SK-N-SH (cell line): Measurements from ENCODE around the gene C9orf78. TPM values are rescaled to one million over a fixed set of nuclear protein-coding genes. Genes with fewer than 3 reads are reported as not detected.

Experiments
- CTCF ChIA-PET: fragments of 300-600, 350-600 bp; formaldehyde crosslinking; extraction: SDS; loops from one replicate; lab custom pipeline; 2021; lab: Yijun Ruan, JAX
- POLR2A ChIA-PET: fragments of 350-600 bp; sonication (Branson Sonifier 250); formaldehyde crosslinking; extraction: SDS; loops from one replicate; lab custom pipeline; 2020; ENCODE audit warnings: antibody characterized with exemption, inconsistent platforms; lab: Yijun Ruan, JAX
- DNase-seq: peaks from one replicate; pipeline ENCODE4 v3.0.0; 2012
- H2AFZ ChIP-seq: fragments of 200-600 bp; sonication (generic); 2 replicates; pipeline ENCODE4 v1.8.1; 2016; ENCODE audit warnings: antibody characterized with exemption, mild to moderate bottlenecking, low read depth
- H3F3A ChIP-seq: fragments of 200-600 bp; sonication (generic); replicated peaks from 2 replicates; pipeline ENCODE3; 2016; ENCODE audit warnings: antibody characterized with exemption, mild to moderate bottlenecking; ENCODE audit not compliant: insufficient read depth
- H3K27ac ChIP-seq, 2 experiments: fragments of 200-500 bp in 1 of 2; fragments of 200-600 bp in 1 of 2; sonication (Bioruptor generic) in 1 of 2; sonication (generic), shearing (Covaris generic) in 1 of 2; 2 replicates each; pipeline versions ENCODE4 v1.5.1 to v1.6.1; 2014 to 2016; ENCODE audit warnings: low read depth in 2 of 2, inconsistent platforms in 1 of 2, low read length in 1 of 2, mild to moderate bottlenecking in 1 of 2, mixed read lengths in 1 of 2
- H3K27me3 ChIP-seq: fragments of 200-600 bp; sonication (generic), shearing (Covaris generic); 2 replicates; pipeline ENCODE4 v1.6.1; 2016; ENCODE audit warnings: mixed run types; ENCODE audit not compliant: insufficient read depth
- H3K36me3 ChIP-seq, 2 experiments: fragments of 200-500 bp in 1 of 2; fragments of 200-600 bp in 1 of 2; sonication (Bioruptor generic) in 1 of 2; sonication (generic) in 1 of 2; replicated peaks in 1 of 2; 2 replicates each; pipeline versions ENCODE3 to v1.5.1; 2014 to 2016; ENCODE audit warnings: low read length in 1 of 2, mild to moderate bottlenecking in 1 of 2; ENCODE audit not compliant: insufficient read depth in 2 of 2, control insufficient read depth in 1 of 2
- H3K4me1 ChIP-seq, 2 experiments: fragments of 200-500 bp in 1 of 2; fragments of 200-600 bp in 1 of 2; sonication (Bioruptor generic) in 1 of 2; sonication (generic), shearing (Covaris generic) in 1 of 2; 2 replicates each; pipeline versions ENCODE4 v1.5.1 to v1.6.1; 2014 to 2016; ENCODE audit warnings: low read depth in 1 of 2, low read length in 1 of 2, mixed run types in 1 of 2; ENCODE audit not compliant: insufficient read depth in 2 of 2, control insufficient read depth in 1 of 2
- H3K4me2 ChIP-seq: fragments of 200-600 bp; sonication (generic), shearing (Covaris generic); 2 replicates; pipeline ENCODE4 v1.6.1; 2017; ENCODE audit warnings: mixed run types
- H3K4me3 ChIP-seq, 2 experiments: fragments of 200-500 bp in 1 of 2; fragments of 200-600 bp in 1 of 2; sonication (Bioruptor generic) in 1 of 2; sonication (generic), shearing (Covaris generic) in 1 of 2; 2 replicates each; pipeline versions ENCODE4 v1.5.1 to v1.8.1; 2014 to 2016; ENCODE audit warnings: low read depth in 2 of 2, inconsistent platforms in 1 of 2, low read length in 1 of 2, mild to moderate bottlenecking in 1 of 2, mixed read lengths in 1 of 2, moderate library complexity in 1 of 2
- H3K79me2 ChIP-seq: fragments of 200-600 bp; sonication (generic); 2 replicates; pipeline ENCODE4 v1.8.1; 2017; ENCODE audit warnings: mild to moderate bottlenecking; ENCODE audit not compliant: insufficient read depth
- H3K9ac ChIP-seq: fragments of 200-600 bp; sonication (generic); 2 replicates; pipeline ENCODE4 v1.6.1; 2017; ENCODE audit warnings: mixed run types
- H3K9me2 ChIP-seq: fragments of 200-600 bp; sonication (generic); 2 replicates; pipeline ENCODE4 v1.6.1; 2017; ENCODE audit warnings: mixed run types
- H3K9me3 ChIP-seq: fragments of 200-600 bp; sonication (generic); 2 replicates; pipeline ENCODE4 v1.6.1; 2017; ENCODE audit warnings: mixed run types, mild to moderate bottlenecking, moderate library complexity
- H4K20me1 ChIP-seq: fragments of 200-600 bp; sonication (generic); 2 replicates; pipeline ENCODE4 v1.6.1; 2017; ENCODE audit warnings: mild to moderate bottlenecking, mixed run types; ENCODE audit not compliant: insufficient read depth
- FOSL2 ChIP-seq: IDR thresholded peaks from 2 replicates; pipeline ENCODE4 v1.4.0; 2012; ENCODE audit warnings: low read depth, mild to moderate bottlenecking, moderate library complexity, borderline replicate concordance
- FOXJ3 ChIP-seq: sonication (generic); formaldehyde crosslinking; IDR thresholded peaks from 2 replicates; pipeline ENCODE4 v1.5.1; 2020; ENCODE audit warnings: mild to moderate bottlenecking, missing genetic modification reagents
- FOXM1 ChIP-seq: IDR thresholded peaks from 2 replicates; pipeline ENCODE4 v1.4.0; 2012; ENCODE audit warnings: low read depth, mild to moderate bottlenecking
- GABPA ChIP-seq: IDR thresholded peaks from 2 replicates; pipeline ENCODE4 v1.4.0; 2012; ENCODE audit warnings: low read depth, mild to moderate bottlenecking
- JUND ChIP-seq: IDR thresholded peaks from 2 replicates; pipeline ENCODE4 v1.4.0; 2012
- MAX ChIP-seq: IDR thresholded peaks from 2 replicates; pipeline ENCODE4 v1.4.0; 2012; ENCODE audit warnings: low read depth
- MEF2A ChIP-seq: IDR thresholded peaks from 2 replicates; pipeline ENCODE4 v1.4.0; 2012; ENCODE audit warnings: low read depth, borderline replicate concordance
- MXI1 ChIP-seq: IDR thresholded peaks from 2 replicates; pipeline ENCODE4 v1.6.1; 2012; ENCODE audit warnings: mild to moderate bottlenecking, low read depth, low read length, improper control_type of control experiment
- NFIC ChIP-seq: IDR thresholded peaks from 2 replicates; pipeline ENCODE4 v1.4.0; 2012; ENCODE audit warnings: borderline replicate concordance
- NRF1 ChIP-seq: IDR thresholded peaks from 2 replicates; pipeline ENCODE4 v1.6.1; 2012; ENCODE audit warnings: low read depth, mild to moderate bottlenecking, low read length
- RAD21 ChIP-seq: IDR thresholded peaks from 2 replicates; pipeline ENCODE4 v1.6.1; 2012; ENCODE audit warnings: mild to moderate bottlenecking, low read length
- RFX5 ChIP-seq: IDR thresholded peaks from 2 replicates; pipeline ENCODE4 v1.6.1; 2012; ENCODE audit warnings: mild to moderate bottlenecking, improper control_type of control experiment, low read length
- RXRA ChIP-seq: IDR thresholded peaks from 2 replicates; pipeline ENCODE4 v1.4.0; 2012; ENCODE audit warnings: low read depth, mild to moderate bottlenecking, borderline replicate concordance
- SMC3 ChIP-seq: IDR thresholded peaks from 2 replicates; pipeline ENCODE4 v1.6.1; 2012; ENCODE audit warnings: low read depth, low read length, improper control_type of control experiment
- TAF1 ChIP-seq: IDR thresholded peaks from 2 replicates; pipeline ENCODE4 v1.6.1; 2012; ENCODE audit warnings: low read depth, mild to moderate bottlenecking, low read length, moderate library complexity, borderline replicate concordance
- TCF12 ChIP-seq: IDR thresholded peaks from 2 replicates; pipeline ENCODE4 v1.4.0; 2012
- TEAD4 ChIP-seq: IDR thresholded peaks from 2 replicates; pipeline ENCODE4 v1.4.0; 2012; ENCODE audit warnings: mild to moderate bottlenecking, borderline replicate concordance; ENCODE audit not compliant: insufficient read depth
- YY1 ChIP-seq: IDR thresholded peaks from 2 replicates; pipeline ENCODE4 v1.4.0; 2012; ENCODE audit warnings: low read depth, mild to moderate bottlenecking
- ZBTB33 ChIP-seq: IDR thresholded peaks from 2 replicates; pipeline ENCODE4 v1.4.0; 2012; ENCODE audit warnings: low read depth, borderline replicate concordance
- WGBS: methylation state at CpG from one replicate; pipeline ENCODE4 v1.1.6; 2017; ENCODE audit warnings: low lambda C conversion rate; 5-methylcytosine and 5-hydroxymethylcytosine counted together
- polyA plus RNA-seq, 3 experiments: library from polyadenylated mRNA; depleted of rRNA; stranded (reverse); fragments of >200 nt; gene quantifications; 2 replicates each; pipeline ENCODE4 v1.2.3, GENCODE V29; 2012
- TF ChIP-seq, protein P1 (sequence below): IDR thresholded peaks from 2 replicates; pipeline ENCODE4 v1.6.1; 2012; ENCODE audit warnings: mild to moderate bottlenecking, low read depth, low read length, moderate library complexity

Gene C9orf78
- polyA plus RNA-seq, 1 of the 3 experiments (the other 2 are of a cell fraction): 59.2 TPM

DNA sequence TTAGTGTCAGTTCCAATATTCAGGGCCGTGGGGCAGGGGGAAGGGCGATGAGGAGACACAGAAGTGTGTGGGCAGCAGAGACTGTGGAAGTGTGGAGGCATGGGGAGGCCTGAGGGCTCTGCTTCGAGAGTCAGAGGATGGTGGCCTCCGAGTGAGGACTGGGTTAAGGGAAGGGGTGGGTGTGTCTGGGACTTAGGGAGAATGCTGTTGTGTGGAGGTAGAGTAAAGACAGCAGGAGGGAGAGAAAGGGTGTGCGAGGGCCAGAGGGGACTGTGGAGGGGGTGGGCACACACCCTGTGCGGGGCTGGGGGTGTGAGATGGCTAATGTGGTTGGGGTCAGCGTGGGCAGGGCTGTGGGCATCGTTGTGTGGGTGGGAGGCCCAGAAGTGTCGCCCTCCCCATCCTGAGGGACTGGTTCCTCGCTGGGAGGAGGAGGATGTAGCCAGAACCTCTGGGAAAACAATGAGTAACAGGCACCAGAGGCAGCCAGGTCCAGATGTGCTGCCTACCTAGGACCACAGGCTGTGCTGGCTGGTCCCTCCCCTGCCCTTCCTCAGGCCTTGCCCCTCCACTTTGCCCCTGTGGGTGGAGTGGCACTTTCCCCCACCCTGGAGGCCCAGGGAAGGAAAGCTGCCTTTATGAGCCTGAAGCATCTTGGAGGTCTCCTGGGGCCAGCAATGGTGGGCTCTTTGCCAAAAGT, 4.4 kb upstream of the C9orf78 start:
- Histone ChIP-seq H3K9me2 (no peaks in the 10 kb centered on the region), H3K4me2 (peak overlapping the region; percentile 58; the same call in 1 of the 2 replicates), H2AFZ (no peak overlapping the region), H3K9ac (no peak overlapping the region), H3K36me3 (no peaks in the 10 kb centered on the region), H4K20me1 (no peaks in the 10 kb centered on the region), H3K79me2 (peaks cover 22% of the 10 kb centered on the region), H3K4me3 (no peak overlapping the region), H3K9me3 (no peaks in the 10 kb centered on the region), H3K27ac (peak overlapping the region in 1 of 2 experiments; percentile 61; a peak in 2 of 4 replicates), H3K27me3 (no peaks in the 10 kb centered on the region), H3F3A (peaks cover 20% of the 10 kb centered on the region), H3K4me1 (peaks cover 14 to 36% of the 10 kb centered on the region in 2 experiments)
- ChIA-PET POLR2A (interaction anchor here (0.6 kb wide), 1 partner anchor 1113 kb away, joined by 5 read pairs; no protein-coding TSS in a partner anchor), CTCF (interaction anchor here (0.9 to 1.3 kb wide), 2 partner anchors 46 to 201 kb away, joined by 3 to 5 read pairs; no protein-coding TSS in a partner anchor)
- no peak for TF ChIP-seq RAD21
- no peak for TF ChIP-seq FOXM1
- TF ChIP-seq NFIC: no peak
- TF ChIP-seq, protein P1, sequence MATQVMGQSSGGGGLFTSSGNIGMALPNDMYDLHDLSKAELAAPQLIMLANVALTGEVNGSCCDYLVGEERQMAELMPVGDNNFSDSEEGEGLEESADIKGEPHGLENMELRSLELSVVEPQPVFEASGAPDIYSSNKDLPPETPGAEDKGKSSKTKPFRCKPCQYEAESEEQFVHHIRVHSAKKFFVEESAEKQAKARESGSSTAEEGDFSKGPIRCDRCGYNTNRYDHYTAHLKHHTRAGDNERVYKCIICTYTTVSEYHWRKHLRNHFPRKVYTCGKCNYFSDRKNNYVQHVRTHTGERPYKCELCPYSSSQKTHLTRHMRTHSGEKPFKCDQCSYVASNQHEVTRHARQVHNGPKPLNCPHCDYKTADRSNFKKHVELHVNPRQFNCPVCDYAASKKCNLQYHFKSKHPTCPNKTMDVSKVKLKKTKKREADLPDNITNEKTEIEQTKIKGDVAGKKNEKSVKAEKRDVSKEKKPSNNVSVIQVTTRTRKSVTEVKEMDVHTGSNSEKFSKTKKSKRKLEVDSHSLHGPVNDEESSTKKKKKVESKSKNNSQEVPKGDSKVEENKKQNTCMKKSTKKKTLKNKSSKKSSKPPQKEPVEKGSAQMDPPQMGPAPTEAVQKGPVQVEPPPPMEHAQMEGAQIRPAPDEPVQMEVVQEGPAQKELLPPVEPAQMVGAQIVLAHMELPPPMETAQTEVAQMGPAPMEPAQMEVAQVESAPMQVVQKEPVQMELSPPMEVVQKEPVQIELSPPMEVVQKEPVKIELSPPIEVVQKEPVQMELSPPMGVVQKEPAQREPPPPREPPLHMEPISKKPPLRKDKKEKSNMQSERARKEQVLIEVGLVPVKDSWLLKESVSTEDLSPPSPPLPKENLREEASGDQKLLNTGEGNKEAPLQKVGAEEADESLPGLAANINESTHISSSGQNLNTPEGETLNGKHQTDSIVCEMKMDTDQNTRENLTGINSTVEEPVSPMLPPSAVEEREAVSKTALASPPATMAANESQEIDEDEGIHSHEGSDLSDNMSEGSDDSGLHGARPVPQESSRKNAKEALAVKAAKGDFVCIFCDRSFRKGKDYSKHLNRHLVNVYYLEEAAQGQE: no peak
- no peak for TF ChIP-seq MEF2A
- no peak for TF ChIP-seq RXRA
- no peak for TF ChIP-seq MXI1
- no peak for TF ChIP-seq RFX5
- TF ChIP-seq TAF1: no peak
- TF ChIP-seq TCF12: no peak
- no peak for TF ChIP-seq GABPA
- TF ChIP-seq YY1: no peak
- WGBS: 82% methylated on average over 9 of the region's 10 CpGs
- DNase-seq: no peak

DNA sequence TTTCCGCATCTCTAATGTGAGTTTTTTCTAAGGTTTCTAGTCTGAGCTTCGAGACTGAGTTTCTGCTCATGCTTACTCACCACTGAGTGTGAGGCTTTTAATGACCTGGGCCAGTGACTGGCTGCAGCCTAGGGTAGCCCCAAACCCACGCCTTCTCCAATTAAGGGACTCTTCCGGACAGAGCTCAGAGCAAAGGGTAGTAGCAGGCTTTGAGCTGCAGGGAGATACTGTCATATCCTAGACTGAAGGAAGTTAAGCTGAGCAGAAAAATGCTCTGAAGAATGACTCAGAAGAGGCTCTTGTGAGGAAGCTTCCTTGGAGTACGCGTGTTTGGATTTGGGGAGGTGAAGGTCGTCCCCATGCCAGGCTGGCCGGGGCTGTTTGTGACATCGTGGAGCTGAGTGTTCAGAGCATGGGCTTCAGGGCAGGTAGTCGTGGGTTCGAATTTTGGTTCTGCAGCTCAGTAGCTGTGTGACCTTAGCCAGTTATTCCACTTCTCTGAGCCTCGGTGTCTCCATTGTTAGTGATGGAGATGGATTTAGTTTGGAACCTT, 3.7 kb upstream of the C9orf78 start:
- 63% methylated on average over 12 of the region's 12 CpGs for WGBS
- Histone ChIP-seq H3K4me2 (peak overlapping the region; percentile 58), H3K27me3 (no peaks in the 10 kb centered on the region), H4K20me1 (no peaks in the 10 kb centered on the region), H3K9ac (no peak overlapping the region), H3K9me3 (no peaks in the 10 kb centered on the region), H3K36me3 (no peaks in the 10 kb centered on the region), H3K9me2 (no peaks in the 10 kb centered on the region), H3K4me3 (no peak overlapping the region), H3F3A (peaks cover 17% of the 10 kb centered on the region), H2AFZ (no peak overlapping the region), H3K4me1 (peaks cover 17 to 42% of the 10 kb centered on the region in 2 experiments), H3K79me2 (peaks cover 28% of the 10 kb centered on the region), H3K27ac (peak overlapping the region in 1 of 2 experiments; percentile 61; a peak in 3 of 4 replicates)
- CTCF ChIA-PET: interaction anchor here (0.9 to 1.3 kb wide), 2 partner anchors 47 to 202 kb away, joined by 3 to 5 read pairs; no protein-coding TSS in a partner anchor
- POLR2A ChIA-PET: interaction anchor here (0.7 kb wide), 1 partner anchor 10 kb away, joined by 3 read pairs; no protein-coding TSS in a partner anchor
- DNase-seq: no peak
- TF ChIP-seq SMC3: no peak
- TF ChIP-seq ZBTB33: no peak
- peak; percentile 37; the same call in 1 of the 2 replicates for TF ChIP-seq TCF12
- TF ChIP-seq FOSL2: peak; percentile 52; the same call in 1 of the 2 replicates
- 0 out of 2 replicates have a peak, but pooled peaks have one; percentile 17 for TF ChIP-seq JUND
- TF ChIP-seq GABPA: 0 out of 2 replicates have a peak, but pooled peaks have one; percentile 21
- TF ChIP-seq RAD21: no peak
- TF ChIP-seq MAX: peak; percentile 82
- TF ChIP-seq RFX5: no peak
- no peak for TF ChIP-seq FOXJ3 (CRISPR knock-in tag)
- no peak for TF ChIP-seq TEAD4
- no peak for TF ChIP-seq MEF2A
- TF ChIP-seq NRF1: no peak
